ENCODE measurements around the gene ACTMAP.

ACTMAP gene

GRCh38 chr19:40701758-40702157, 48.5 kb downstream of the ACTMAP start:
- no peak overlapping the region for H3K4me3 ChIP-seq (replicated peaks; ENCODE audit: insufficient read depth, low read length)
- no peak overlapping the region for H3K27ac ChIP-seq (replicated peaks)
- DNase-seq (ENCODE audit: low read depth in 1 of 2, low spot score in 1 of 2) = no peak
- H3K27me3 ChIP-seq (ENCODE audit: insufficient read depth, poor library complexity, severe bottlenecking) = no peaks in the 10 kb centered on the region
- no peak for TF ChIP-seq SPI1 (IDR thresholded peaks at IDR 0.05; ENCODE audit: borderline replicate concordance, low read depth)
- TF ChIP-seq GABPA (IDR thresholded peaks at IDR 0.05; ENCODE audit: low read depth) = no peak
- TF ChIP-seq, protein P1, sequence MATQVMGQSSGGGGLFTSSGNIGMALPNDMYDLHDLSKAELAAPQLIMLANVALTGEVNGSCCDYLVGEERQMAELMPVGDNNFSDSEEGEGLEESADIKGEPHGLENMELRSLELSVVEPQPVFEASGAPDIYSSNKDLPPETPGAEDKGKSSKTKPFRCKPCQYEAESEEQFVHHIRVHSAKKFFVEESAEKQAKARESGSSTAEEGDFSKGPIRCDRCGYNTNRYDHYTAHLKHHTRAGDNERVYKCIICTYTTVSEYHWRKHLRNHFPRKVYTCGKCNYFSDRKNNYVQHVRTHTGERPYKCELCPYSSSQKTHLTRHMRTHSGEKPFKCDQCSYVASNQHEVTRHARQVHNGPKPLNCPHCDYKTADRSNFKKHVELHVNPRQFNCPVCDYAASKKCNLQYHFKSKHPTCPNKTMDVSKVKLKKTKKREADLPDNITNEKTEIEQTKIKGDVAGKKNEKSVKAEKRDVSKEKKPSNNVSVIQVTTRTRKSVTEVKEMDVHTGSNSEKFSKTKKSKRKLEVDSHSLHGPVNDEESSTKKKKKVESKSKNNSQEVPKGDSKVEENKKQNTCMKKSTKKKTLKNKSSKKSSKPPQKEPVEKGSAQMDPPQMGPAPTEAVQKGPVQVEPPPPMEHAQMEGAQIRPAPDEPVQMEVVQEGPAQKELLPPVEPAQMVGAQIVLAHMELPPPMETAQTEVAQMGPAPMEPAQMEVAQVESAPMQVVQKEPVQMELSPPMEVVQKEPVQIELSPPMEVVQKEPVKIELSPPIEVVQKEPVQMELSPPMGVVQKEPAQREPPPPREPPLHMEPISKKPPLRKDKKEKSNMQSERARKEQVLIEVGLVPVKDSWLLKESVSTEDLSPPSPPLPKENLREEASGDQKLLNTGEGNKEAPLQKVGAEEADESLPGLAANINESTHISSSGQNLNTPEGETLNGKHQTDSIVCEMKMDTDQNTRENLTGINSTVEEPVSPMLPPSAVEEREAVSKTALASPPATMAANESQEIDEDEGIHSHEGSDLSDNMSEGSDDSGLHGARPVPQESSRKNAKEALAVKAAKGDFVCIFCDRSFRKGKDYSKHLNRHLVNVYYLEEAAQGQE (IDR thresholded peaks at IDR 0.05; ENCODE audit: insufficient replicate concordance, low read depth) = no peak

- no peak overlapping the region for H3K27ac ChIP-seq (replicated peaks)
- H3K4me3 ChIP-seq (replicated peaks; ENCODE audit: insufficient read depth, low read length) = no peak overlapping the region
- H3K27me3 ChIP-seq (ENCODE audit: insufficient read depth, poor library complexity, severe bottlenecking) = no peaks in the 10 kb centered on the region
- no peak for TF ChIP-seq GABPA (IDR thresholded peaks at IDR 0.05; ENCODE audit: low read depth)
- TF ChIP-seq, protein P2, sequence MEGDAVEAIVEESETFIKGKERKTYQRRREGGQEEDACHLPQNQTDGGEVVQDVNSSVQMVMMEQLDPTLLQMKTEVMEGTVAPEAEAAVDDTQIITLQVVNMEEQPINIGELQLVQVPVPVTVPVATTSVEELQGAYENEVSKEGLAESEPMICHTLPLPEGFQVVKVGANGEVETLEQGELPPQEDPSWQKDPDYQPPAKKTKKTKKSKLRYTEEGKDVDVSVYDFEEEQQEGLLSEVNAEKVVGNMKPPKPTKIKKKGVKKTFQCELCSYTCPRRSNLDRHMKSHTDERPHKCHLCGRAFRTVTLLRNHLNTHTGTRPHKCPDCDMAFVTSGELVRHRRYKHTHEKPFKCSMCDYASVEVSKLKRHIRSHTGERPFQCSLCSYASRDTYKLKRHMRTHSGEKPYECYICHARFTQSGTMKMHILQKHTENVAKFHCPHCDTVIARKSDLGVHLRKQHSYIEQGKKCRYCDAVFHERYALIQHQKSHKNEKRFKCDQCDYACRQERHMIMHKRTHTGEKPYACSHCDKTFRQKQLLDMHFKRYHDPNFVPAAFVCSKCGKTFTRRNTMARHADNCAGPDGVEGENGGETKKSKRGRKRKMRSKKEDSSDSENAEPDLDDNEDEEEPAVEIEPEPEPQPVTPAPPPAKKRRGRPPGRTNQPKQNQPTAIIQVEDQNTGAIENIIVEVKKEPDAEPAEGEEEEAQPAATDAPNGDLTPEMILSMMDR (IDR thresholded peaks at IDR 0.05; ENCODE audit: insufficient read depth, low read length) = no peak
- TF ChIP-seq, protein P1 (IDR thresholded peaks at IDR 0.05; ENCODE audit: insufficient replicate concordance, low read depth) = no peak
- TF ChIP-seq SPI1 (IDR thresholded peaks at IDR 0.05; ENCODE audit: borderline replicate concordance, low read depth) = no peak
- no peak for TF ChIP-seq POLR2AphosphoS5 (IDR thresholded peaks at IDR 0.05; ENCODE audit: low read depth)
- DNase-seq (ENCODE audit: low read depth in 1 of 2, low spot score in 1 of 2) = no peak
Measured at GRCh38 chr19:40700083-40700482, 50.2 kb downstream of the ACTMAP start.

- Histone ChIP-seq H3K4me3 (replicated peaks; ENCODE audit: insufficient read depth, low read length) (no peak overlapping the region), H3K27me3 (ENCODE audit: insufficient read depth, poor library complexity, severe bottlenecking) (no peaks in the 10 kb centered on the region), H3K27ac (replicated peaks) (no peak overlapping the region)
- DNase-seq (ENCODE audit: low read depth in 1 of 2, low spot score in 1 of 2) = no peak
- TF ChIP-seq POLR2AphosphoS5 (IDR thresholded peaks at IDR 0.05; ENCODE audit: low read depth) = no peak
- TF ChIP-seq, protein P2 (IDR thresholded peaks at IDR 0.05; ENCODE audit: insufficient read depth, low read length) = no peak
- no peak for TF ChIP-seq SPI1 (IDR thresholded peaks at IDR 0.05; ENCODE audit: borderline replicate concordance, low read depth)
- TF ChIP-seq, protein P1 (IDR thresholded peaks at IDR 0.05; ENCODE audit: insufficient replicate concordance, low read depth) = no peak
- TF ChIP-seq GABPA (IDR thresholded peaks at IDR 0.05; ENCODE audit: low read depth) = no peak
Measured at GRCh38 chr19:40697007-40697406, 53.3 kb downstream of the ACTMAP start.
